ENCODE data around the gene COL4A5.

- TF ChIP-seq CTCF (IDR thresholded peaks at IDR 0.05): no peak
- no peak for TF ChIP-seq POLR2A (IDR thresholded peaks at IDR 0.05)
- TF ChIP-seq EP300 (IDR thresholded peaks at IDR 0.05): no peak
These were observed at the start of gene COL4A5 for GRCh38 chrX:108439426-108439942.

All from stomach (tissue), 4 donors.